ENCODE data around the gene PLB1. TPM values are rescaled to one million over a fixed set of nuclear protein-coding genes. Genes with fewer than 3 reads are reported as not detected.

Gene PLB1
- total and polyA plus RNA-seq, 2 experiments from 2014 or later: 0.06 to 0.21 TPM

GRCh38 chr2:28568036-28568435 lies 72.2 kb downstream of the PLB1 start:
- no peak overlapping the region for H3K4me2 ChIP-seq
- DNase-seq (ENCODE audit: low spot score) (no peak), ATAC-seq (no peak)
- H3K27ac ChIP-seq (ENCODE audit: low read depth): no peak overlapping the region
- no peak overlapping the region for H3K4me3 ChIP-seq
- Mint-ChIP-seq H3K9me3 (0 out of 3 replicates have a peak, but pooled peaks cover 4% of the 10 kb centered on the region), H3K4me1 (peaks cover 8% of the 10 kb centered on the region), H3K36me3 (ENCODE audit: low read depth) (no peaks in the 10 kb centered on the region), H3K27me3 (ENCODE audit: insufficient read depth, low read depth, poor library complexity) (peaks cover 8% of the 10 kb centered on the region), H3K4me3 (peak overlapping the region; percentile 90), H3K27ac (no peak overlapping the region)
- no peaks in the 10 kb centered on the region for H4K20me1 ChIP-seq (replicated peaks; ENCODE audit: insufficient read depth)
- H3K9me2 ChIP-seq (ENCODE audit: insufficient read depth): no peaks in the 10 kb centered on the region
- no peaks in the 10 kb centered on the region for H3K36me3 ChIP-seq (ENCODE audit: insufficient read depth)
- no peaks in the 10 kb centered on the region for H3K27me3 ChIP-seq (ENCODE audit: insufficient read depth)
- H3K79me2 ChIP-seq (replicated peaks; ENCODE audit: insufficient read depth): no peaks in the 10 kb centered on the region
- TF ChIP-seq REST (IDR thresholded peaks at IDR 0.05; ENCODE audit: unreplicated experiment): no peak
- TF ChIP-seq ZNF331 (CRISPR knock-in tag; IDR thresholded peaks at IDR 0.05; ENCODE audit: low read depth): no peak
- no peak for TF ChIP-seq STAT1 (IDR thresholded peaks at IDR 0.05; ENCODE audit: unreplicated experiment)
- no peak for TF ChIP-seq JUNB (IDR thresholded peaks at IDR 0.05; ENCODE audit: unreplicated experiment)
- no peaks in the 10 kb centered on the region for H3F3A ChIP-seq (replicated peaks; ENCODE audit: low read depth)
- H2AFZ ChIP-seq: no peak overlapping the region
- H3K4me1 ChIP-seq (ENCODE audit: insufficient read depth): peaks cover 8% of the 10 kb centered on the region; the same call in 1 of the 2 replicates

- DNase-seq (ENCODE audit: low spot score): no peak
- Mint-ChIP-seq H3K27ac (no peak overlapping the region), H3K27me3 (ENCODE audit: insufficient read depth, low read depth, poor library complexity) (peaks cover 8% of the 10 kb centered on the region), H3K36me3 (ENCODE audit: low read depth) (no peaks in the 10 kb centered on the region), H3K4me3 (no peak overlapping the region), H3K9me3 (0 out of 3 replicates have a peak, but pooled peaks cover 4% of the 10 kb centered on the region), H3K4me1 (peaks cover 8% of the 10 kb centered on the region)
- Histone ChIP-seq H3K36me3 (ENCODE audit: insufficient read depth) (no peaks in the 10 kb centered on the region), H4K20me1 (replicated peaks; ENCODE audit: insufficient read depth) (no peaks in the 10 kb centered on the region), H2AFZ (no peak overlapping the region), H3K9me2 (ENCODE audit: insufficient read depth) (no peaks in the 10 kb centered on the region), H3K4me2 (no peak overlapping the region), H3F3A (replicated peaks; ENCODE audit: low read depth) (no peaks in the 10 kb centered on the region), H3K4me1 (ENCODE audit: insufficient read depth) (peaks cover 8% of the 10 kb centered on the region; the same call in 1 of the 2 replicates), H3K27ac (ENCODE audit: low read depth) (no peak overlapping the region), H3K79me2 (replicated peaks; ENCODE audit: insufficient read depth) (no peaks in the 10 kb centered on the region), H3K27me3 (ENCODE audit: insufficient read depth) (no peaks in the 10 kb centered on the region), H3K4me3 (no peak overlapping the region)
- ATAC-seq: no peak
- TF ChIP-seq REST (IDR thresholded peaks at IDR 0.05; ENCODE audit: unreplicated experiment) (no peak), ZNF462 (CRISPR knock-in tag; IDR thresholded peaks at IDR 0.05) (no peak), CTCF (conservative IDR thresholded peaks at IDR 0.05; ENCODE audit: low read depth in 2 of 2) (no peak)
Observed at GRCh38 chr2:28568533-28568932, 72.7 kb downstream of the PLB1 start.
